Endodermal cell (in vitro differentiated cells): ENCODE measurements around the gene CD59. TPM values are rescaled to one million over a fixed set of nuclear protein-coding genes. Genes with fewer than 3 reads are reported as not detected.
A peak's percentile ranks its signal among the peaks of the same experiment; 100 is the strongest.

ENCODE experiments used
- DNase-seq: peaks from one replicate; pipeline ENCODE4 v3.0.0-alpha.2; 2017
- H3K27ac ChIP-seq: 2 replicates; pipeline ENCODE4 v1.5.1; 2013; ENCODE audit warnings: mild to moderate bottlenecking, low read depth, low read length, moderate library complexity
- H3K27me3 ChIP-seq: 2 replicates; pipeline ENCODE4 v1.6.1; 2013; ENCODE audit warnings: mild to moderate bottlenecking, low read length, moderate library complexity; ENCODE audit not compliant: insufficient read depth, control insufficient read depth, poor library complexity, severe bottlenecking
- H3K36me3 ChIP-seq: 2 replicates; pipeline ENCODE4 v1.7.0; 2013; ENCODE audit warnings: mild to moderate bottlenecking, low read length, moderate library complexity; ENCODE audit not compliant: control insufficient read depth, insufficient read depth
- H3K4me1 ChIP-seq: one replicate; pipeline ENCODE4 v1.7.0; 2013; ENCODE audit warnings: low read length; ENCODE audit not compliant: control insufficient read depth, insufficient read depth
- H3K4me3 ChIP-seq: 2 replicates; pipeline ENCODE4 v1.5.1; 2013; ENCODE audit warnings: mild to moderate bottlenecking, low read length, moderate library complexity
- H3K9ac ChIP-seq: 2 replicates; pipeline ENCODE4 v1.6.1; 2013; ENCODE audit warnings: mild to moderate bottlenecking, low read length, moderate library complexity; ENCODE audit not compliant: poor library complexity, severe bottlenecking; ENCODE audit errors: extremely low read depth
- H3K9me3 ChIP-seq: 2 replicates; pipeline ENCODE4 v1.6.1; 2013; ENCODE audit warnings: mild to moderate bottlenecking, low read length, moderate library complexity; ENCODE audit not compliant: control insufficient read depth
- H3K27ac Mint-ChIP-seq: 2 replicates; pipeline ENCODE4 v1.8.0; 2020; ENCODE audit warnings: mixed read lengths
- H3K27me3 Mint-ChIP-seq: 2 replicates; pipeline ENCODE4 v1.8.0; 2021; ENCODE audit warnings: mild to moderate bottlenecking, mixed read lengths; ENCODE audit not compliant: insufficient read depth
- H3K36me3 Mint-ChIP-seq: 2 replicates; pipeline ENCODE4 v1.8.0; 2020; ENCODE audit warnings: low read depth, mixed read lengths
- H3K4me1 Mint-ChIP-seq: 2 replicates; pipeline ENCODE4 v1.8.0; 2020; ENCODE audit warnings: mixed read lengths
- H3K4me3 Mint-ChIP-seq: 2 replicates; pipeline ENCODE4 v1.8.0; 2020; ENCODE audit warnings: mild to moderate bottlenecking, moderate library complexity, mixed read lengths
- H3K9me3 Mint-ChIP-seq: 2 replicates; pipeline ENCODE4 v1.8.0; 2020; ENCODE audit warnings: mild to moderate bottlenecking, mixed read lengths
- WGBS, 2 experiments: methylation state at CpG; one replicate each; pipeline versions ENCODE4 v1.1.5 to v1.1.7; 2013; ENCODE audit warnings: missing lambda C conversion rate in 2 of 2, mixed read lengths in 1 of 2; ENCODE audit not compliant: insufficient coverage in 1 of 2, insufficient read length in 1 of 2; 5-methylcytosine and 5-hydroxymethylcytosine counted together
- total RNA-seq, 2 donors: library from RNA; stranded (reverse); fragmentation: NEBNext Ultra II Directional in 1 of 2; extraction: Animal tissue kit (Norgen Biotek cat#: 25700) in 1 of 2; gene quantifications; 2 replicates in 1 of 2; 3 replicates in 1 of 2; pipeline ENCODE4 v1.2.1, GENCODE V29; 2021
- TF ChIP-seq, protein P1 (sequence below): fragments of 200-600 bp; sonication (generic); conservative IDR thresholded peaks from 2 replicates; pipeline ENCODE4 v1.5.0; 2021; ENCODE audit warnings: antibody characterized with exemption, mild to moderate bottlenecking

CD59 gene
- total RNA-seq, 2 donors from 2014 or later: 111 to 142 TPM

DNA sequence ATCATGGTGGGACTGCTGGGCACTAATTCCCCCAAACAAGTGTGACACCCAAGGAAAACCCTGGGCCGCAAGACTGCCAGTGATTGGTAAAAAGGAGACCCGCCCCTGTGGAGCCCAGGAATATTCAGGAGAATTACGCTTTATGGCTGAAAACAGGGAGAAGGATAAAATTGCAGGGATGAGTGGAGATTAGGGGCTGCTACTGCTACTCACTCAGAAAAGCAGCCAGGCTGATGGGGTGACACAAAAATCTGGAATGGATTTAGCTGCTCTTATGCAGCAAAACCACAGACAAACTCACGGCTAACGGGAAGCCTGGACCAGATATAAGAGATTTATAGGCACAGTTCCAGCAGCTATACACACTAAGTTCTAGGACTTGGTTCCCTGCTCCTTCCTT is 42.5 kb upstream of the CD59 start:
- TF ChIP-seq, protein P1, sequence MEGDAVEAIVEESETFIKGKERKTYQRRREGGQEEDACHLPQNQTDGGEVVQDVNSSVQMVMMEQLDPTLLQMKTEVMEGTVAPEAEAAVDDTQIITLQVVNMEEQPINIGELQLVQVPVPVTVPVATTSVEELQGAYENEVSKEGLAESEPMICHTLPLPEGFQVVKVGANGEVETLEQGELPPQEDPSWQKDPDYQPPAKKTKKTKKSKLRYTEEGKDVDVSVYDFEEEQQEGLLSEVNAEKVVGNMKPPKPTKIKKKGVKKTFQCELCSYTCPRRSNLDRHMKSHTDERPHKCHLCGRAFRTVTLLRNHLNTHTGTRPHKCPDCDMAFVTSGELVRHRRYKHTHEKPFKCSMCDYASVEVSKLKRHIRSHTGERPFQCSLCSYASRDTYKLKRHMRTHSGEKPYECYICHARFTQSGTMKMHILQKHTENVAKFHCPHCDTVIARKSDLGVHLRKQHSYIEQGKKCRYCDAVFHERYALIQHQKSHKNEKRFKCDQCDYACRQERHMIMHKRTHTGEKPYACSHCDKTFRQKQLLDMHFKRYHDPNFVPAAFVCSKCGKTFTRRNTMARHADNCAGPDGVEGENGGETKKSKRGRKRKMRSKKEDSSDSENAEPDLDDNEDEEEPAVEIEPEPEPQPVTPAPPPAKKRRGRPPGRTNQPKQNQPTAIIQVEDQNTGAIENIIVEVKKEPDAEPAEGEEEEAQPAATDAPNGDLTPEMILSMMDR: no peak
- Mint-ChIP-seq H3K27ac (no peak overlapping the region), H3K4me1 (peaks cover 27% of the 10 kb centered on the region), H3K36me3 (no peaks in the 10 kb centered on the region), H3K9me3 (no peaks in the 10 kb centered on the region), H3K27me3 (peaks cover 31% of the 10 kb centered on the region), H3K4me3 (no peak overlapping the region)
- Histone ChIP-seq H3K27ac (no peak overlapping the region), H3K4me3 (no peak overlapping the region), H3K9ac (no peak overlapping the region), H3K4me1 (peaks cover 5% of the 10 kb centered on the region), H3K36me3 (no peaks in the 10 kb centered on the region), H3K9me3 (no peaks in the 10 kb centered on the region), H3K27me3 (peaks cover 38% of the 10 kb centered on the region)
- WGBS, 2 experiments: 74 to 80% methylated on average over 5 of the region's 5 CpGs
- peak; percentile 50 for DNase-seq

DNA sequence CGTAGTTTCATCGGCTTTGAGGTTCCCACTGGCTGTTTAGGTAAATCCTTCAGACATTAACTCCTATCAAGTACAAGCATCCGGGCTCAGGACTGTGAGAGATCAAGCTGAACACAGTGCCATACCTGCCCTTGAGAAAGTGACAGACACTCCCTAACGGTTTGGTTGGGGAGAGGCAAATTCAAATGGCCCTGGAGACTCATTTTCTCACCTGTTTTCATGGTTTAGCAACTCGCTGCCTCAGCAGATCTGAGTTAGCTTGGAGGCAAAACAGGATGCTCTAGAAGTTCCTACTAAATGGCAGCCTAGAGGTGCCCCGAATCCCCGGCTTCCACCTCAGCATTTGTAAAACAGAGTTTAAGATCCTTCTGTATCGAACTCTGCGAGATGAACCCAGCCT is 41.7 kb upstream of the CD59 start:
- Mint-ChIP-seq H3K27me3 (peaks cover 37% of the 10 kb centered on the region), H3K36me3 (no peaks in the 10 kb centered on the region), H3K4me1 (peaks cover 33% of the 10 kb centered on the region), H3K27ac (no peak overlapping the region), H3K9me3 (no peaks in the 10 kb centered on the region), H3K4me3 (no peak overlapping the region)
- Histone ChIP-seq H3K27ac (no peak overlapping the region), H3K4me1 (peaks cover 5% of the 10 kb centered on the region), H3K9me3 (no peaks in the 10 kb centered on the region), H3K9ac (no peak overlapping the region), H3K36me3 (no peaks in the 10 kb centered on the region), H3K27me3 (peaks cover 46% of the 10 kb centered on the region), H3K4me3 (no peak overlapping the region)
- 77 to 79% methylated on average over 6 to 9 of the region's 9 CpGs for WGBS, 2 experiments
- DNase-seq: peak; percentile 56
- TF ChIP-seq, protein P1: no peak

DNA sequence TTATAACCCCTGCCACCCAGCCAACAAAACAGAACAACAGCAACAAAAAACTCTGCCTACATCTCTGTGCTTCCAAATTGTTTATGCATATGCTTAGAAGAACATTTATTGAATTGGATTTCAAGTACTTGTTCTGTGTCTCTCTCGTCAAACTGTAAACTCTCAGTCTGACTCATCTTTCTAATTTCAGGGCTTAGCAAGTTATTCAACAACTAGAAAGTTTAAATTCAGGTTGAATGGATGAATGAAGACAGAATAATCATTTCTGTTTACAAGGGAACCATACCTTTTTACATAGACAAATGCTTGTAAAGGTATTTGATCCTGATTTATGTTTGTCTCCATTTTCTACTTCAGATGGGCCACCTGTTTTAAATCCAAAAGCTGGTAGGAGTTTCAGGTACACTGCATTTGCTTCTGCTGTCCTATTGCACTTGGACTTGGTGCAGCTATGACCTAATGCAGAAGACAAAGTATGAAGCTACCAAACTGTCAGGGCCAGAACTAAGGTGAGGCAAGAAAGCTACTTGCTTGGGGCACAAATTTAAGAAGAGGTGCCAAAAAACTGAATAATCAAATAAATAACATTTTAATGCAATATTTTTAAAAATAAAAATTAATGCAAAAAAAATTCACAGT is 39.7 kb upstream of the CD59 start:
- Histone ChIP-seq H3K27me3 (peaks cover 36% of the 10 kb centered on the region), H3K4me3 (no peak overlapping the region), H3K36me3 (no peaks in the 10 kb centered on the region), H3K9ac (no peak overlapping the region), H3K9me3 (no peaks in the 10 kb centered on the region), H3K27ac (no peak overlapping the region), H3K4me1 (peaks cover 5% of the 10 kb centered on the region)
- Mint-ChIP-seq H3K27me3 (peaks cover 39% of the 10 kb centered on the region), H3K4me3 (no peak overlapping the region), H3K9me3 (no peaks in the 10 kb centered on the region), H3K27ac (no peak overlapping the region), H3K36me3 (no peaks in the 10 kb centered on the region), H3K4me1 (peaks cover 33% of the 10 kb centered on the region)
- WGBS, 2 experiments: 87 to 100% methylated on average over 1 of the region's 1 CpG
- DNase-seq: no peak
- TF ChIP-seq, protein P1: no peak
